Natural killer cell (primary cell): ENCODE data around the gene ECHS1. TPM values are rescaled to one million over a fixed set of nuclear protein-coding genes. Genes with fewer than 3 reads are reported as not detected.

Source experiments
- ATAC-seq, 3 donors: fragments of 150-1000 bp in 2 of 3; fragments of 200-7000 bp in 1 of 3; cut with Tn5 transposase; 1 replicate in 1 of 3; 2 replicates in 2 of 3; pipeline ENCODE4 v1.10.0; 2021; ENCODE audit warnings: mild to moderate bottlenecking in 2 of 3, moderate library complexity in 2 of 3
- DNase-seq, 2 donors: peaks; one replicate each; pipeline versions ENCODE4 v3.0.0 to v3.0.0-alpha.2; 2013 to 2021; ENCODE audit warnings: mixed read lengths in 1 of 2
- H3K27ac ChIP-seq: one replicate; pipeline ENCODE4 v1.5.1; 2013; ENCODE audit warnings: mild to moderate bottlenecking, low read length
- H3K27me3 ChIP-seq: one replicate; pipeline ENCODE4 v1.6.1; 2013; ENCODE audit warnings: low read length; ENCODE audit not compliant: control insufficient read depth, insufficient read depth
- H3K36me3 ChIP-seq: one replicate; pipeline ENCODE4 v1.6.1; 2013; ENCODE audit warnings: low read length; ENCODE audit not compliant: control insufficient read depth, insufficient read depth
- H3K4me1 ChIP-seq: one replicate; pipeline ENCODE4 v1.6.1; 2013; ENCODE audit warnings: low read length; ENCODE audit not compliant: control insufficient read depth, insufficient read depth
- H3K4me3 ChIP-seq: one replicate; pipeline ENCODE4 v1.5.1; 2013; ENCODE audit warnings: low read length
- H3K9me3 ChIP-seq: one replicate; pipeline ENCODE4 v1.6.1; 2013; ENCODE audit warnings: low read length; ENCODE audit not compliant: control insufficient read depth, insufficient read depth
- H3K27ac Mint-ChIP-seq, 2 donors: one replicate each; pipeline ENCODE4 v1.8.0; 2022; ENCODE audit warnings: mild to moderate bottlenecking in 2 of 2, mixed read lengths in 2 of 2, moderate library complexity in 1 of 2
- H3K27me3 Mint-ChIP-seq, 2 donors: one replicate each; pipeline ENCODE4 v1.8.0; 2022; ENCODE audit warnings: low read depth in 2 of 2, mixed read lengths in 2 of 2
- H3K36me3 Mint-ChIP-seq: one replicate; pipeline ENCODE4 v1.8.0; 2022; ENCODE audit warnings: mixed read lengths
- H3K4me1 Mint-ChIP-seq, 2 donors: one replicate each; pipeline ENCODE4 v1.8.0; 2022; ENCODE audit warnings: mixed read lengths in 2 of 2
- H3K4me3 Mint-ChIP-seq: one replicate; pipeline ENCODE4 v1.8.0; 2022; ENCODE audit warnings: mild to moderate bottlenecking, moderate library complexity, mixed read lengths
- H3K9me3 Mint-ChIP-seq, 2 donors: one replicate each; pipeline ENCODE4 v1.8.0; 2022; ENCODE audit warnings: mixed read lengths in 2 of 2
- CTCF ChIP-seq: fragments of 200-600 bp; IDR thresholded peaks from one replicate; pipeline ENCODE4 v1.8.0; 2022; ENCODE audit warnings: antibody characterized with exemption
- WGBS: methylation state at CpG from one replicate; pipeline ENCODE4 v1.1.7; 2013; ENCODE audit warnings: missing lambda C conversion rate; ENCODE audit not compliant: insufficient coverage; 5-methylcytosine and 5-hydroxymethylcytosine counted together
- intact Hi-C: fragments of 100-400 bp; cut with micrococcal nuclease; formaldehyde crosslinking; loops from one replicate; pipeline ENCODE4 v1.14.2; 2022
- total RNA-seq, 4 donors: library from RNA; stranded (reverse); fragments of 120-200 nt in 1 of 4; gene quantifications; one replicate each; pipeline versions ENCODE4 v1.2.3 to v1.2.4, GENCODE V29; 2013 to 2022

ECHS1 gene
- total RNA-seq, 3 donors from 2014 or later (not counting 1 experiment from before 2014, with no cell fraction given) = 17.7 to 21.3 (median 19.9) TPM

GRCh38 chr10:133358162-133358924, 14.8 kb downstream of the ECHS1 start:
- peak in 1 of 2 donors; percentile 33 for DNase-seq
- H3K4me3 ChIP-seq = no peak overlapping the region
- no peak for TF ChIP-seq CTCF
- WGBS = 89% methylated on average over 41 of the region's 41 CpGs
- Mint-ChIP-seq H3K4me1 (no peaks in the 10 kb centered on the region), H3K27me3 (no peaks in the 10 kb centered on the region), H3K4me3 (no peak overlapping the region), H3K36me3 (no peaks in the 10 kb centered on the region), H3K27ac (no peak overlapping the region), H3K9me3 (no peaks in the 10 kb centered on the region)
- intact Hi-C loops = loop anchor here (1.0 kb wide), 1 partner anchor 36 kb away; the partner anchor contains the start of gene MTG1
- H3K27me3 ChIP-seq = no peaks in the 10 kb centered on the region
- no peaks in the 10 kb centered on the region for H3K36me3 ChIP-seq
- H3K9me3 ChIP-seq = no peaks in the 10 kb centered on the region
- peaks cover 10% of the 10 kb centered on the region for H3K4me1 ChIP-seq
- no peak for ATAC-seq
- H3K27ac ChIP-seq = no peak overlapping the region

DNA sequence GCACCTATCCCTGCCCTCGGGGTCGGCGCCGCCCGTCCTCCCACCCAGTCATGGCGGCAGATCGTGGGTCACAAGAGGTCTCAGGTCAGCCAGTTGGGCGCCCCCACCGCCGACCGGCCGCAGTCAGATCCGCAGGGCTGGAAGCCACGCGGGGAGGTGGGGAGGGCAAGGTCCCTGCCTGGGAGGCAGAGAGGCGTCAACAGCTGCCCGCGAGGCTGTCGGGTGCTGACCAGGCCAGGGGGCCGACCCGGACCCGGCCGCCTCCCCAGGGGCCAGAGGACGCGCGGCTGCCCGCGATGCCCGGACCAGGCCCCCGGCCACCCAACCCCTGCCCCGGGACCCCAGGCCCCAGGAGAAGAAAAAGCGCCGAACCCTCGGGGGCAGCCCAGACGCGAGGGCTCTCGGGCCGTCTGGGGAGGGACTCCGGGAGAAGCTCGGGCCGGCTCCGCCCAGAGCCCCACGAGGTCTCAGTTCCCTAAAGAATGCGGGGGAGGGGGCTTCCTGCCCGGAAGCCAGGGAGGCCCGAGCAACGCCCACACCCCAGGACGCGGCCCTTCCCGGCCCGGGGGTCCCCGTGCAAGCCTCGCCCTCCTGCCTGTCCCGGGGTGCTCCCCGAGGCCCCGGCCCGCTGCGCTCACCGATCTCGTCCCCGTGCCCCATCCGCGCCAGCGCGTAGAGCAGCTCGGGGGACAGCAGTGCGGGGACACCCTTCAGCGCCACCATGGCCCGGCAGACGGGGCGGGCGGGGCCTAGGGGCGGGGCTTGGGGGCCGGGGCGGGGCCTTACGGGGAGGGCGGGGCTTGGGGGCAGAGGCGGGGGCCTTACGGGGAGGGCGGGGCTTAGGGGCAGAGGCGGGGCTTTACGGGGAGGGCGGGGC, 15.6 kb downstream of the ECHS1 start, which contains the start of gene FUOM:
Gene FUOM (minus strand): TSS at position 735 of the 877 bp plus-strand sequence. CDS start 12 bp downstream, at position 723.
- TF ChIP-seq CTCF = no peak
- Histone ChIP-seq H3K36me3 (no peaks in the 10 kb centered on the region), H3K4me3 (peak within 1 kb of the TSS; percentile 52), H3K27me3 (no peaks in the 10 kb centered on the region), H3K27ac (no peak within 1 kb of the TSS), H3K4me1 (peaks cover 10% of the 10 kb centered on the region), H3K9me3 (no peaks in the 10 kb centered on the region)
- peak; percentile 61 to 83 for DNase-seq
- Mint-ChIP-seq H3K9me3 (no peaks in the 10 kb centered on the region), H3K36me3 (no peaks in the 10 kb centered on the region), H3K27ac (no peak within 1 kb of the TSS), H3K4me3 (peak within 1 kb of the TSS; percentile 76), H3K27me3 (no peaks in the 10 kb centered on the region), H3K4me1 (no peaks in the 10 kb centered on the region)
- peak; percentile 91 to 95 (median 92) for ATAC-seq
- under 1% methylated on average over 78 of the region's 83 CpGs for WGBS
- intact Hi-C loops = loop anchor here (1.0 kb wide), 1 partner anchor 37 kb away; the partner anchor contains the start of gene MTG1

- H3K9me3 ChIP-seq = no peaks in the 10 kb centered on the region
- Mint-ChIP-seq H3K4me3 (peak overlapping the region; percentile 76), H3K9me3 (no peaks in the 10 kb centered on the region), H3K36me3 (no peaks in the 10 kb centered on the region), H3K27me3 (no peaks in the 10 kb centered on the region), H3K27ac (no peak overlapping the region), H3K4me1 (no peaks in the 10 kb centered on the region)
- no peak for TF ChIP-seq CTCF
- no peaks in the 10 kb centered on the region for H3K27me3 ChIP-seq
- peak overlapping the region; percentile 52 for H3K4me3 ChIP-seq
- intact Hi-C loops = no loop called here
- H3K36me3 ChIP-seq = no peaks in the 10 kb centered on the region
- ATAC-seq = no peak
- WGBS = 59% methylated on average over 27 of the region's 27 CpGs
- no peak overlapping the region for H3K27ac ChIP-seq
- DNase-seq = no peak
- H3K4me1 ChIP-seq = peaks cover 10% of the 10 kb centered on the region
These were observed 16.4 kb downstream of the ECHS1 start for GRCh38 chr10:133356549-133357284.
